Measurements from ENCODE around the gene RANBP1.

Gene RANBP1

GRCh38 chr22:20160041-20160440 is 44.1 kb downstream of the RANBP1 start:
- Histone ChIP-seq H4K20me1 (ENCODE audit: insufficient read depth, low read length) (peaks cover 5% of the 10 kb centered on the region; the same call in 1 of the 2 replicates), H3K4me2 (ENCODE audit: insufficient read depth, low read length) (no peak overlapping the region)

GRCh38 chr22:20164863-20165262 is 49.0 kb downstream of the RANBP1 start:
- Histone ChIP-seq H3K9me3 (ENCODE audit: insufficient read depth, low read length, severe bottlenecking) (no peaks in the 10 kb centered on the region), H3K4me2 (ENCODE audit: insufficient read depth, low read length) (no peak overlapping the region), H3K27me3 (ENCODE audit: insufficient read depth, low read length, poor library complexity) (no peaks in the 10 kb centered on the region), H4K20me1 (ENCODE audit: insufficient read depth, low read length) (no peaks in the 10 kb centered on the region), H3K4me3 (ENCODE audit: low read depth in 1 of 2, low read length in 2 of 2) (no peak overlapping the region), H3K36me3 (ENCODE audit: insufficient read depth, low read length) (no peaks in the 10 kb centered on the region), H2AFZ (ENCODE audit: low read depth, low read length) (no peak overlapping the region), H3K79me2 (ENCODE audit: insufficient read depth, low read length) (no peaks in the 10 kb centered on the region), H3K27ac (ENCODE audit: low read length) (no peak overlapping the region), H3K9ac (ENCODE audit: low read depth, low read length) (no peak overlapping the region), H3K4me1 (ENCODE audit: insufficient read depth, low read length) (no peaks in the 10 kb centered on the region)
- DNase-seq, result no peak
- no peak for ATAC-seq (ENCODE audit: insufficient read depth, low read depth)
- TF ChIP-seq CTCF (IDR thresholded peaks at IDR 0.05; ENCODE audit: borderline replicate concordance, extremely low read depth, low read length, poor library complexity, severe bottlenecking) (no peak), EZH2 (IDR thresholded peaks at IDR 0.05; ENCODE audit: borderline replicate concordance, low read depth, low read length, severe bottlenecking) (no peak)

More at GRCh38 chr22:20160041-20160440, 44.1 kb downstream of the RANBP1 start:
- H3K4me3 ChIP-seq (ENCODE audit: low read depth in 1 of 2, low read length in 2 of 2), result no peak overlapping the region
- H2AFZ ChIP-seq (ENCODE audit: low read depth, low read length), result no peak overlapping the region
- H3K9ac ChIP-seq (ENCODE audit: low read depth, low read length), result no peak overlapping the region
- H3K27me3 ChIP-seq (ENCODE audit: insufficient read depth, low read length, poor library complexity), result no peaks in the 10 kb centered on the region
- H3K27ac ChIP-seq (ENCODE audit: low read length), result no peak overlapping the region
- no peaks in the 10 kb centered on the region for H3K79me2 ChIP-seq (ENCODE audit: insufficient read depth, low read length)
- TF ChIP-seq EZH2 (IDR thresholded peaks at IDR 0.05; ENCODE audit: borderline replicate concordance, low read depth, low read length, severe bottlenecking), result no peak
- no peak for TF ChIP-seq CTCF (IDR thresholded peaks at IDR 0.05; ENCODE audit: borderline replicate concordance, extremely low read depth, low read length, poor library complexity, severe bottlenecking)
- no peaks in the 10 kb centered on the region for H3K36me3 ChIP-seq (ENCODE audit: insufficient read depth, low read length)
- DNase-seq (no peak), ATAC-seq (ENCODE audit: insufficient read depth, low read depth) (no peak)
- peaks cover 10% of the 10 kb centered on the region for H3K4me1 ChIP-seq (ENCODE audit: insufficient read depth, low read length)
- no peaks in the 10 kb centered on the region for H3K9me3 ChIP-seq (ENCODE audit: insufficient read depth, low read length, severe bottlenecking)

GRCh38 chr22:20165421-20165820 is 49.5 kb downstream of the RANBP1 start:
- Histone ChIP-seq H3K4me3 (ENCODE audit: low read depth in 1 of 2, low read length in 2 of 2) (no peak overlapping the region), H3K27me3 (ENCODE audit: insufficient read depth, low read length, poor library complexity) (no peaks in the 10 kb centered on the region), H3K9ac (ENCODE audit: low read depth, low read length) (no peak overlapping the region), H3K79me2 (ENCODE audit: insufficient read depth, low read length) (no peaks in the 10 kb centered on the region), H4K20me1 (ENCODE audit: insufficient read depth, low read length) (no peaks in the 10 kb centered on the region), H3K9me3 (ENCODE audit: insufficient read depth, low read length, severe bottlenecking) (no peaks in the 10 kb centered on the region), H2AFZ (ENCODE audit: low read depth, low read length) (no peak overlapping the region), H3K27ac (ENCODE audit: low read length) (no peak overlapping the region), H3K4me2 (ENCODE audit: insufficient read depth, low read length) (no peak overlapping the region), H3K36me3 (ENCODE audit: insufficient read depth, low read length) (no peaks in the 10 kb centered on the region), H3K4me1 (ENCODE audit: insufficient read depth, low read length) (no peaks in the 10 kb centered on the region)
- DNase-seq, result no peak
- ATAC-seq (ENCODE audit: insufficient read depth, low read depth), result no peak
- TF ChIP-seq EZH2 (IDR thresholded peaks at IDR 0.05; ENCODE audit: borderline replicate concordance, low read depth, low read length, severe bottlenecking), result no peak
- TF ChIP-seq CTCF (IDR thresholded peaks at IDR 0.05; ENCODE audit: borderline replicate concordance, extremely low read depth, low read length, poor library complexity, severe bottlenecking), result no peak

- no peak overlapping the region for H3K27ac ChIP-seq (ENCODE audit: low read length)
- H3K9ac ChIP-seq (ENCODE audit: low read depth, low read length), result no peak overlapping the region
- DNase-seq, result no peak
- no peaks in the 10 kb centered on the region for H3K36me3 ChIP-seq (ENCODE audit: insufficient read depth, low read length)
- no peaks in the 10 kb centered on the region for H3K27me3 ChIP-seq (ENCODE audit: insufficient read depth, low read length, poor library complexity)
- no peaks in the 10 kb centered on the region for H3K4me1 ChIP-seq (ENCODE audit: insufficient read depth, low read length)
- no peaks in the 10 kb centered on the region for H3K79me2 ChIP-seq (ENCODE audit: insufficient read depth, low read length)
- H3K9me3 ChIP-seq (ENCODE audit: insufficient read depth, low read length, severe bottlenecking), result no peaks in the 10 kb centered on the region
- TF ChIP-seq EZH2 (IDR thresholded peaks at IDR 0.05; ENCODE audit: borderline replicate concordance, low read depth, low read length, severe bottlenecking), result no peak
- TF ChIP-seq CTCF (IDR thresholded peaks at IDR 0.05; ENCODE audit: borderline replicate concordance, extremely low read depth, low read length, poor library complexity, severe bottlenecking), result no peak
- no peak overlapping the region for H2AFZ ChIP-seq (ENCODE audit: low read depth, low read length)
- no peaks in the 10 kb centered on the region for H4K20me1 ChIP-seq (ENCODE audit: insufficient read depth, low read length)
- ATAC-seq (ENCODE audit: insufficient read depth, low read depth), result no peak
- H3K4me2 ChIP-seq (ENCODE audit: insufficient read depth, low read length), result no peak overlapping the region
- H3K4me3 ChIP-seq (ENCODE audit: low read depth in 1 of 2, low read length in 2 of 2), result no peak overlapping the region
These were observed 50.0 kb downstream of the RANBP1 start for GRCh38 chr22:20165913-20166312.
